GM12878 (cell line): ENCODE results near the gene ZMAT3. TPM values are rescaled to one million over a fixed set of nuclear protein-coding genes. Genes with fewer than 3 reads are reported as not detected.

ENCODE experiments used
- ATAC-seq: fragments of 200-7000 bp; cut with Tn5 transposase; 3 replicates; pipeline ENCODE4 v1.9.1; 2020; ENCODE audit warnings: mild to moderate bottlenecking, moderate library complexity
- BruUV-seq: library from RNA; stranded (reverse); fragments of 400-500 nt; replicated peaks from 2 replicates; lab custom pipeline; 2021; lab: Mats Ljungman, UMichigan
- CTCF ChIA-PET: fragments of 300-600 bp; sonication (Branson Sonifier 250); formaldehyde crosslinking; extraction: SDS; loops from one replicate; lab custom pipeline; 2021; ENCODE audit warnings: inconsistent platforms; lab: Yijun Ruan, JAX
- POLR2A ChIA-PET: fragments of 350-600 bp; formaldehyde crosslinking; extraction: SDS; loops from one replicate; lab custom pipeline; 2021; ENCODE audit warnings: inconsistent platforms; lab: Charles Lee
- RAD21 ChIA-PET: fragments of 300-600 bp; sonication (Branson Sonifier 250); formaldehyde crosslinking; loops from one replicate; lab custom pipeline; 2023; ENCODE audit warnings: antibody characterized with exemption; ENCODE audit not compliant: unreplicated experiment; lab: Charles Lee
- SMC1A ChIA-PET: fragments of 300-600 bp; sonication (Branson Sonifier 250); formaldehyde crosslinking; loops from one replicate; lab custom pipeline; 2023; ENCODE audit not compliant: unreplicated experiment, uncharacterized antibody; lab: Charles Lee
- DNase-seq: peaks from one replicate; pipeline ENCODE4 v3.0.0-alpha.2; 2011; ENCODE audit warnings: low read depth, low spot score
- FAIRE-seq: peaks from 3 replicates; lab custom pipeline; 2011; peaks lifted over from hg19 to GRCh38; lab: Jason Lieb, UNC
- H2AFZ ChIP-seq: 2 replicates; pipeline ENCODE4 v1.6.0; 2011; ENCODE audit warnings: low read depth, low read length, control low read depth; ENCODE audit not compliant: control insufficient read depth
- H3K27ac ChIP-seq: 2 replicates; pipeline ENCODE4 v1.5.1; 2011; ENCODE audit warnings: control low read depth; ENCODE audit not compliant: control insufficient read depth, insufficient read depth
- H3K27me3 ChIP-seq, 2 experiments: replicated peaks in 1 of 2; 2 replicates each; pipeline versions ENCODE4 v1.6.0 to v1.6.1; 2011; ENCODE audit warnings: low read length in 1 of 2; ENCODE audit not compliant: control insufficient read depth in 2 of 2, insufficient read depth in 2 of 2
- H3K36me3 ChIP-seq, 2 experiments: 2 replicates each; pipeline ENCODE4 v1.5.1; 2011; ENCODE audit warnings: low read length in 1 of 2; ENCODE audit not compliant: control insufficient read depth in 2 of 2, insufficient read depth in 2 of 2
- H3K4me1 ChIP-seq: 2 replicates; pipeline ENCODE4 v1.6.1; 2011; ENCODE audit warnings: mild to moderate bottlenecking, low read length, moderate library complexity, mixed read lengths; ENCODE audit not compliant: control insufficient read depth, insufficient read depth
- H3K4me2 ChIP-seq: 2 replicates; pipeline ENCODE4 v1.6.0; 2011; ENCODE audit warnings: control low read depth; ENCODE audit not compliant: control insufficient read depth, insufficient read depth
- H3K4me3 ChIP-seq: fragments of 200-600 bp; sonication (generic); 2 replicates; pipeline ENCODE4 v1.5.1; 2016
- H3K79me2 ChIP-seq: 2 replicates; pipeline ENCODE4 v1.6.0; 2011; ENCODE audit warnings: low read length; ENCODE audit not compliant: control insufficient read depth, insufficient read depth
- H3K9ac ChIP-seq: 2 replicates; pipeline ENCODE4 v1.8.0; 2011; ENCODE audit warnings: low read length, control low read depth, mixed read lengths; ENCODE audit not compliant: control insufficient read depth, insufficient read depth
- H3K9me3 ChIP-seq: replicated peaks from 3 replicates; pipeline ENCODE4 v1.5.1; 2011; ENCODE audit warnings: mild to moderate bottlenecking, low read length; ENCODE audit not compliant: control insufficient read depth, insufficient read depth
- H4K20me1 ChIP-seq: 2 replicates; pipeline ENCODE4 v1.6.0; 2011; ENCODE audit not compliant: control insufficient read depth, insufficient read depth
- ASH2L ChIP-seq: fragments of 300-600, 200-600 bp; sonication (generic); IDR thresholded peaks from 2 replicates; pipeline ENCODE4 v1.6.1; 2017; ENCODE audit warnings: low read depth, mild to moderate bottlenecking, borderline replicate concordance
- BCL11A ChIP-seq: IDR thresholded peaks from 2 replicates; pipeline ENCODE4 v1.6.1; 2011; ENCODE audit warnings: low read depth, low read length
- CBX5 ChIP-seq: sonication (generic); IDR thresholded peaks from 2 replicates; pipeline ENCODE4 v1.6.1; 2016; ENCODE audit warnings: low read depth, moderate library complexity, mild to moderate bottlenecking, inconsistent platforms
- CREB1 ChIP-seq: IDR thresholded peaks from 2 replicates; pipeline ENCODE4 v1.6.1; 2012; ENCODE audit warnings: low read depth, mild to moderate bottlenecking, inconsistent platforms
- CTCF ChIP-seq, 3 experiments: IDR thresholded peaks in 2 of 3; conservative IDR thresholded peaks in 1 of 3; 2 replicates each; pipeline ENCODE4 v1.5.1; 2011; ENCODE audit warnings: low read depth in 3 of 3, low read length in 3 of 3, mild to moderate bottlenecking in 3 of 3, control low read depth in 2 of 3, moderate library complexity in 2 of 3, inconsistent platforms in 1 of 3, mixed read lengths in 1 of 3; ENCODE audit not compliant: control insufficient read depth in 2 of 3, insufficient read depth in 1 of 3; ENCODE audit errors: extremely low read depth in 1 of 3
- ELK1 ChIP-seq: IDR thresholded peaks from 2 replicates; pipeline ENCODE4 v1.6.1; 2012; ENCODE audit warnings: low read depth, low read length, improper control_type of control experiment
- FOS ChIP-seq: IDR thresholded peaks from 3 replicates; pipeline ENCODE4 v1.6.1; 2011; ENCODE audit warnings: borderline replicate concordance; ENCODE audit not compliant: insufficient read length; ENCODE audit errors: extremely low read depth
- HCFC1 ChIP-seq: fragments of 150-350 bp; IDR thresholded peaks from 2 replicates; pipeline ENCODE4 v1.6.1; 2014; ENCODE audit warnings: low read length
- JUNB ChIP-seq: IDR thresholded peaks from 2 replicates; pipeline ENCODE4 v1.6.1; 2016; ENCODE audit warnings: antibody characterized with exemption, mild to moderate bottlenecking
- KAT2A ChIP-seq: conservative IDR thresholded peaks from 2 replicates; pipeline ENCODE4 v1.6.1; 2011; ENCODE audit warnings: low read depth, low read length; ENCODE audit not compliant: control insufficient read depth
- KLF5 ChIP-seq: fragments of 450-650 bp; IDR thresholded peaks from 2 replicates; pipeline ENCODE4 v1.6.1; 2014; ENCODE audit warnings: mild to moderate bottlenecking; ENCODE audit not compliant: partially characterized antibody
- MTA2 ChIP-seq: fragments of 450-650 bp; IDR thresholded peaks from 2 replicates; pipeline ENCODE4 v1.6.1; 2016; ENCODE audit warnings: low read depth, mild to moderate bottlenecking, moderate library complexity
- NR2C2 ChIP-seq: IDR thresholded peaks from 2 replicates; pipeline ENCODE4 v1.6.1; 2011; ENCODE audit warnings: borderline replicate concordance, low read depth; ENCODE audit not compliant: control insufficient read depth, insufficient read length
- PML ChIP-seq: IDR thresholded peaks from 2 replicates; pipeline ENCODE4 v1.6.1; 2012; ENCODE audit warnings: low read length, inconsistent platforms
- RELB ChIP-seq: fragments of 450-650 bp; IDR thresholded peaks from 2 replicates; pipeline ENCODE4 v1.6.1; 2017; ENCODE audit warnings: low read depth, mild to moderate bottlenecking, moderate library complexity
- RFX5 ChIP-seq: IDR thresholded peaks from 2 replicates; pipeline ENCODE4 v1.6.1; 2011; ENCODE audit warnings: low read depth, low read length, improper control_type of control experiment
- RUNX3 ChIP-seq: IDR thresholded peaks from 2 replicates; pipeline ENCODE4 v1.6.1; 2012; ENCODE audit warnings: low read length, inconsistent platforms
- ZBTB33 ChIP-seq: fragments of 450-650 bp; IDR thresholded peaks from 2 replicates; pipeline ENCODE4 v1.6.1; 2017; ENCODE audit warnings: mild to moderate bottlenecking
- ZNF622 ChIP-seq: fragments of 450-650 bp; IDR thresholded peaks from 2 replicates; pipeline ENCODE4 v1.6.1; 2017; ENCODE audit warnings: mild to moderate bottlenecking, inconsistent platforms
- ZSCAN29 ChIP-seq: fragments of 450-650 bp; IDR thresholded peaks from 2 replicates; pipeline ENCODE4 v1.6.1; 2017; ENCODE audit warnings: mild to moderate bottlenecking, moderate library complexity
- in situ Hi-C: fragments of 300-500 bp; cut with MboI; formaldehyde crosslinking; loops from 9 replicates; pipeline ENCODE4 v1.14.3; 2018; ENCODE audit warnings: mixed read lengths
- intact Hi-C: fragments of 100-400 bp; cut with micrococcal nuclease; formaldehyde crosslinking; loops from one replicate; pipeline ENCODE4 v1.14.2; 2022; ENCODE audit not compliant: unreplicated experiment
- polyA plus RNA-seq, 11 experiments: library from polyadenylated mRNA; depleted of rRNA in 4 of 11; unstranded in 6 of 11; stranded (reverse) in 5 of 11; fragments of >200 nt; fragmentation: Nextera tagmentation in 4 of 11; fragmentation: Illumina TruSeq in 1 of 11; extraction: Ambion mirVana in 4 of 11; extraction: Trizol in 1 of 11; gene quantifications; 1 replicate in 1 of 11; 2 replicates in 10 of 11; pipeline versions ENCODE4 v1.2.1 to v1.2.3, GENCODE V29; 2011 to 2016; ENCODE audit warnings: inconsistent platforms in 2 of 11, missing spikeins in 2 of 11, low read depth in 1 of 11
- total RNA-seq, 4 experiments: library from RNA; depleted of rRNA in 3 of 4; stranded (reverse); fragments of >200 nt in 3 of 4; fragmentation: Illumina TruSeq in 1 of 4; extraction: Trizol in 1 of 4; gene quantifications; 2 replicates each; pipeline versions ENCODE4 v1.2.1 to v1.2.3, GENCODE V29; 2013 to 2021

Gene ZMAT3
- total and polyA plus RNA-seq, 10 of the 15 experiments (the other 5 are each of a cell fraction or from before 2014, with no cell fraction given): 6.2 to 55.9 (median 25.8) TPM

- Histone ChIP-seq H3K9ac (no peak overlapping the region), H3K79me2 (no peaks in the 10 kb centered on the region), H3K4me3 (no peak overlapping the region), H2AFZ (no peak overlapping the region), H3K27me3 (no peaks in the 10 kb centered on the region), H3K36me3 (no peaks in the 10 kb centered on the region), H3K27ac (peak overlapping the region; percentile 25; the same call in 1 of the 2 replicates), H3K9me3 (no peaks in the 10 kb centered on the region; the same call in 2 of the 3 replicates), H3K4me2 (no peak overlapping the region), H3K4me1 (0 out of 2 replicates have a peak, but pooled peaks cover 3% of the 10 kb centered on the region), H4K20me1 (no peaks in the 10 kb centered on the region)
- DNase-seq (no peak), ATAC-seq (peak; percentile 95), FAIRE-seq (no peak)
- ChIA-PET RAD21 (interaction anchor here (0.7 to 2.0 kb wide), 5 partner anchors 18 to 556 kb away, joined by 3 to 7 read pairs (median 5); no protein-coding TSS in a partner anchor), CTCF (interaction anchor here (1.0 to 1.2 kb wide), 2 partner anchors 68 to 98 kb away, joined by 3 to 4 read pairs; no protein-coding TSS in a partner anchor), POLR2A (interaction anchor here (0.6 kb wide), 1 partner anchor 314 kb away, joined by 4 read pairs; no protein-coding TSS in a partner anchor), SMC1A (interaction anchor here (0.6 to 1.6 kb wide), 5 partner anchors 16 to 661 kb away, joined by 3 read pairs; no protein-coding TSS in a partner anchor)
- in situ Hi-C loops (no loop called here), intact Hi-C loops (no loop called here)
- BruUV-seq: TSS peak; percentile 17
- TF ChIP-seq CTCF (IDR thresholded peaks at IDR 0.05 in 2 of 3, conservative IDR thresholded peaks at IDR 0.05 in 1 of 3; ENCODE audit: control insufficient read depth in 2 of 3, extremely low read depth in 1 of 3, insufficient read depth in 1 of 3, low read depth in 3 of 3, low read length in 3 of 3): no peak
- no peak for TF ChIP-seq ASH2L
- TF ChIP-seq ZNF622: no peak
- TF ChIP-seq CREB1: no peak
- TF ChIP-seq NR2C2: no peak
- no peak for TF ChIP-seq FOS
- TF ChIP-seq HCFC1: no peak
- peak; percentile 81 for TF ChIP-seq RUNX3
- TF ChIP-seq RELB: peak; percentile 63; the same call in 1 of the 2 replicates
- TF ChIP-seq ZSCAN29: no peak
- TF ChIP-seq KLF5: no peak
- TF ChIP-seq RFX5: no peak
- TF ChIP-seq JUNB: peak; percentile 80
- no peak for TF ChIP-seq KAT2A
- no peak for TF ChIP-seq ZBTB33
- TF ChIP-seq PML: no peak
- 0 out of 2 replicates have a peak, but pooled peaks have one; percentile 50 for TF ChIP-seq CBX5
- TF ChIP-seq BCL11A: 0 out of 2 replicates have a peak, but pooled peaks have one; percentile 22
- no peak for TF ChIP-seq ELK1
- peak; percentile 31; the same call in 1 of the 2 replicates for TF ChIP-seq MTA2
Observed at GRCh38 chr3:179000144-179000543, 71.5 kb downstream of the ZMAT3 start.
